ENCODE data around the gene AGAP1.

Gene AGAP1

DNA sequence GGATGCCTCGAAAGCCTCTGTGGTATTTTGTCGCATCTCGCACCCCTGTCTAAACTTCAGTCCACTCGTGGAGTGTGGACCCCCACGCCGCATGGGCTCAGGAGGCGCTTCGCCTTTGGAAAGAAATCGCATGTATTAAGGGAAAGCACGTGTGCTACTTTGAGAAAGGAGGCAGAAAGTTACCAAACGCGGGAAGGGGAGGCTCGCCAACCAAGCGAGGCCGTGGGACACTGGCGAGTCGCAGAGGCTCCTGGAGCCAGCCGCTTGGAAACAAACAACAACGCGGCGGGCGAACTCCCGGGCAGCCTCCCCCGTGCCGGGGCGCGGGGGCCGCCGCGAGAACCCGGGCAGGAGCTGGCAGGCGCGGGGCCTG, 455 bp upstream of the AGAP1 start:
- H3K4me1 ChIP-seq (ENCODE audit: control insufficient read depth, insufficient read depth, low read length): peaks cover 18% of the 10 kb centered on the region
- H3K4me3 ChIP-seq (ENCODE audit: low read length): peak overlapping the region; percentile 60
- no peaks in the 10 kb centered on the region for H3K9me3 ChIP-seq (ENCODE audit: control insufficient read depth, low read length)
- H3K27me3 ChIP-seq (ENCODE audit: control insufficient read depth, insufficient read depth, low read length): no peaks in the 10 kb centered on the region
- peak overlapping the region; percentile 82 for H3K9ac ChIP-seq (ENCODE audit: low read length)
- H3K36me3 ChIP-seq (ENCODE audit: control insufficient read depth, insufficient read depth, low read length): no peaks in the 10 kb centered on the region

DNA sequence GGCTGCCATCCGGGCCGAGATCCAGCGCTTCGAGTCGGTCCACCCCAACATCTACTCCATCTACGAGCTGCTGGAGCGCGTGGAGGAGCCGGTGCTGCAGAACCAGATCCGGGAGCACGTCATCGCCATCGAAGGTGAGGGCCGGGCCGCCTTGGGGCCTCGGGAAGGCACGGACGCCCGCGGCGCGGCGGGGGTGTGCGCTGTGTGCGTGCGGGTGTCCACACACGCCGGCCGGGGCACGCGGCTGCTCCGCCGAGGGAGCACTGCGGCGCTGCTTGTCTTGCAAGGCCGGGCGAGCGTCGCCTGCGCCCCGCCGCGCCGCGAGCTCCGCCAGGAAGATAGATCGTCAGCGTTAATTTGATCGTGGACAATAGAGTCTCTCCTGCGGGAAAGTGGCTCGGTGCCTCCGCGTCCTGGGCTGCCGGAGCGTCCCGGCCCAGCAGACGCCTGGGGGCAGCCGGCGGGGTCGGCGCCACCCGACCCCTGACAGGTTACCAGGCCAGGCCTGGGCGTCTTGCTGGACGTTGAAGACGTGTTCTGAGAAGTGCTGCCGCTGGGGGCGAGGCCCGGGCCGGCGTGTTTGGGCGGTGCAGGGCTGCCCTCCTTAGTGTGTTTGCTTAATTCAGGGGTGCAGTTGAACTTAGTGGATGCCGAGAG, 1.0 kb downstream of the AGAP1 start:
- no peaks in the 10 kb centered on the region for H3K27me3 ChIP-seq (ENCODE audit: control insufficient read depth, insufficient read depth, low read length)
- peak overlapping the region; percentile 66 for H3K9ac ChIP-seq (ENCODE audit: low read length)

DNA sequence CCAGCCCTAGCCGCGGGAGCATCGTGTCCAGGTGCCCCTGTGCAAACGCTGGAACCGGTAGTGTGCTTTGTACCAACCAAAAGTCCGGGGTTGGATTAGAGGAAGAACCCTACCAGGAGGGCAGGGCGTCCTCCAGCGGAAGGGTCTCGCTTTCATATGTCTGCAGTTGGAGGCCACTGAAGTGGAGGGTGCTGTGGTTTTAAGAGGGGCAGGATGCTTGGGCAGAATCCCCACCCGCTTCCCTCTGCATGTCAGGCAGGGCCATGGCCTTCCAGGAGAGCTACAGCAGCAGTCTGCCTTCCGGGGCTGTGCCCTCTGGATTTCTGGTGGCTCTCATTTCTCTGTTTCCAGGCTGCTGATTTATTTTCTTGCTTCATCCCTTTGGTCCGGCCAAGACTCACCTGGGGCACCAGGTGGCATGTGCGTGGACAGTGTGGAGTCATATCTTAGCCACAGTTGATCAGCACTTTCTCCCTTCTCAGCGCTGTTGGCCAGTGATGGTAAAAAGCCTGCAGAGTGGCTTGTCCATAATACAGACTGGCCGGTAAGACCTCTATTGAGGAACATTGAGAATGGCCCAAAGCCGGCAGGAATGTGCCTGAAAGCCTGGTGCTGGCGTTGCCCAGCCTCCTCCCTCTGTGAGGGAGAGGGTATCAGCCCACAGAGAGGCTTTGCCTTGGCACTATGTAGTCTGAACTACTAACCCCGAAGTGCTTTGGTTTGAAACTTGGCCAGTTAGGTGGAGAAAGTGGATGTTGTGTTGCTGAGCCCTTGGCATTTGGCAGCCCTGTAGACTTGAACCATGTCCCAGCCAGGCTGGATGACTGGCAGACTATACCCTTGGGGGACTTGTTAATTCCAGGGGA, 1.8 kb downstream of the AGAP1 start:
- Histone ChIP-seq H3K9ac (ENCODE audit: low read length) (peak overlapping the region; percentile 66), H3K4me3 (ENCODE audit: low read length) (peak overlapping the region; percentile 43), H3K4me1 (ENCODE audit: control insufficient read depth, insufficient read depth, low read length) (peaks cover 23% of the 10 kb centered on the region), H3K36me3 (ENCODE audit: control insufficient read depth, insufficient read depth, low read length) (no peaks in the 10 kb centered on the region), H3K9me3 (ENCODE audit: control insufficient read depth, low read length) (no peaks in the 10 kb centered on the region), H3K27me3 (ENCODE audit: control insufficient read depth, insufficient read depth, low read length) (no peaks in the 10 kb centered on the region)

More for the DNA sequence above, 1.0 kb downstream of the AGAP1 start:
- Histone ChIP-seq H3K9me3 (ENCODE audit: control insufficient read depth, low read length) (no peaks in the 10 kb centered on the region), H3K4me3 (ENCODE audit: low read length) (peak overlapping the region; percentile 43), H3K36me3 (ENCODE audit: control insufficient read depth, insufficient read depth, low read length) (no peaks in the 10 kb centered on the region), H3K4me1 (ENCODE audit: control insufficient read depth, insufficient read depth, low read length) (peaks cover 22% of the 10 kb centered on the region)

DNA sequence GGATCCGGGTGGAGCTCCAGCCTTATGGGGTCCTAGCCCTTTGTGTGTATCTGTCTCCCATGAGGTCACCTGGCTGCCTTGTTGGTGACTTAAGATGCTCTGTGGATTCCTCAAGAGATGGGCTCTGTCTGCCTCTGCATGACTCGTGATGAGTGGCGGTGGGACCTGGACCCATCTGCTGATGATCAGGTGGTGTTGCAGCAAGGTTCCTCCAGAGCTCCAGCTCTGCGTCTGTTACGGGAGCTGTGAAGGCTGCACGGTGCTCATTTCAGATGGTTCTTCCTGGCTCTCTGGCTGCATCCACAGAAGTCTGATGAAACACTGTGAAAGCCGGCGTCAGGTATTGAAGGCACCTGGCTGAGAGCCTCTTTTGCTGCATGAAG, 2.4 kb downstream of the AGAP1 start:
- H3K27me3 ChIP-seq (ENCODE audit: control insufficient read depth, insufficient read depth, low read length): no peaks in the 10 kb centered on the region
- H3K9ac ChIP-seq (ENCODE audit: low read length): no peak overlapping the region
- H3K4me3 ChIP-seq (ENCODE audit: low read length): no peak overlapping the region
- H3K36me3 ChIP-seq (ENCODE audit: control insufficient read depth, insufficient read depth, low read length): no peaks in the 10 kb centered on the region
- peaks cover 23% of the 10 kb centered on the region for H3K4me1 ChIP-seq (ENCODE audit: control insufficient read depth, insufficient read depth, low read length)
- H3K9me3 ChIP-seq (ENCODE audit: control insufficient read depth, low read length): no peaks in the 10 kb centered on the region

DNA sequence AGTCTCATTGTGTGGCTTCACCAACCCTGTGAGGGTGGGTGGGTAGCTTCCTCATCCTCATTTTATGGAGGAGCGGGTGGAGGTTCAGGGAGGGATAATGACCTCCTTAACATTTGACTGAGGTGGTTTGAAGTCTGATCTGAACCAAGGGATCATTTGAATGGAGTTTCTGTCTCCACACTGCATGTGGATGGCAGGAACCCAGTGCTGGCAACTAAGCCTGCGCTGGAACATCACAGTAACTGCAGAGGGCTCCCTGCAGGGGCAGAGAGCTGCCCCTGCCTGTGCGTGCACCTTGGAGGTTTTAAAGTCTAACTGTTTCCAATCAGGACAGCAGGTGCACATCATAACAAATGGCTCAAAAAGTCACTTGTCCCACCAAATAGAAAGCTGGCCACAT, 3.3 kb downstream of the AGAP1 start:
- no peak overlapping the region for H3K9ac ChIP-seq (ENCODE audit: low read length)
- no peaks in the 10 kb centered on the region for H3K36me3 ChIP-seq (ENCODE audit: control insufficient read depth, insufficient read depth, low read length)
- H3K27me3 ChIP-seq (ENCODE audit: control insufficient read depth, insufficient read depth, low read length): no peaks in the 10 kb centered on the region
- no peaks in the 10 kb centered on the region for H3K9me3 ChIP-seq (ENCODE audit: control insufficient read depth, low read length)
- no peak overlapping the region for H3K4me3 ChIP-seq (ENCODE audit: low read length)
- H3K4me1 ChIP-seq (ENCODE audit: control insufficient read depth, insufficient read depth, low read length): peaks cover 23% of the 10 kb centered on the region

GRCh38 chr2:235498541-235498940, 4.7 kb downstream of the AGAP1 start:
- H3K27me3 ChIP-seq (ENCODE audit: control insufficient read depth, insufficient read depth, low read length): no peaks in the 10 kb centered on the region
- no peaks in the 10 kb centered on the region for H3K9me3 ChIP-seq (ENCODE audit: control insufficient read depth, low read length)
- no peaks in the 10 kb centered on the region for H3K36me3 ChIP-seq (ENCODE audit: control insufficient read depth, insufficient read depth, low read length)
- no peak overlapping the region for H3K4me3 ChIP-seq (ENCODE audit: low read length)
- H3K4me1 ChIP-seq (ENCODE audit: control insufficient read depth, insufficient read depth, low read length): peaks cover 17% of the 10 kb centered on the region
- H3K9ac ChIP-seq (ENCODE audit: low read length): no peak overlapping the region

GRCh38 chr2:235498946-235499812, 5.3 kb downstream of the AGAP1 start:
- Histone ChIP-seq H3K9me3 (ENCODE audit: control insufficient read depth, low read length) (no peaks in the 10 kb centered on the region), H3K27me3 (ENCODE audit: control insufficient read depth, insufficient read depth, low read length) (no peaks in the 10 kb centered on the region), H3K9ac (ENCODE audit: low read length) (no peak overlapping the region), H3K36me3 (ENCODE audit: control insufficient read depth, insufficient read depth, low read length) (no peaks in the 10 kb centered on the region), H3K4me3 (ENCODE audit: low read length) (no peak overlapping the region), H3K4me1 (ENCODE audit: control insufficient read depth, insufficient read depth, low read length) (peaks cover 17% of the 10 kb centered on the region)

- Histone ChIP-seq H3K9ac (ENCODE audit: low read length) (no peak overlapping the region), H3K9me3 (ENCODE audit: control insufficient read depth, low read length) (no peaks in the 10 kb centered on the region), H3K4me1 (ENCODE audit: control insufficient read depth, insufficient read depth, low read length) (peaks cover 27% of the 10 kb centered on the region), H3K4me3 (ENCODE audit: low read length) (no peak overlapping the region), H3K27me3 (ENCODE audit: control insufficient read depth, insufficient read depth, low read length) (no peaks in the 10 kb centered on the region), H3K36me3 (ENCODE audit: control insufficient read depth, insufficient read depth, low read length) (no peaks in the 10 kb centered on the region)
Observed at GRCh38 chr2:235500110-235500760, 6.4 kb downstream of the AGAP1 start.

DNA sequence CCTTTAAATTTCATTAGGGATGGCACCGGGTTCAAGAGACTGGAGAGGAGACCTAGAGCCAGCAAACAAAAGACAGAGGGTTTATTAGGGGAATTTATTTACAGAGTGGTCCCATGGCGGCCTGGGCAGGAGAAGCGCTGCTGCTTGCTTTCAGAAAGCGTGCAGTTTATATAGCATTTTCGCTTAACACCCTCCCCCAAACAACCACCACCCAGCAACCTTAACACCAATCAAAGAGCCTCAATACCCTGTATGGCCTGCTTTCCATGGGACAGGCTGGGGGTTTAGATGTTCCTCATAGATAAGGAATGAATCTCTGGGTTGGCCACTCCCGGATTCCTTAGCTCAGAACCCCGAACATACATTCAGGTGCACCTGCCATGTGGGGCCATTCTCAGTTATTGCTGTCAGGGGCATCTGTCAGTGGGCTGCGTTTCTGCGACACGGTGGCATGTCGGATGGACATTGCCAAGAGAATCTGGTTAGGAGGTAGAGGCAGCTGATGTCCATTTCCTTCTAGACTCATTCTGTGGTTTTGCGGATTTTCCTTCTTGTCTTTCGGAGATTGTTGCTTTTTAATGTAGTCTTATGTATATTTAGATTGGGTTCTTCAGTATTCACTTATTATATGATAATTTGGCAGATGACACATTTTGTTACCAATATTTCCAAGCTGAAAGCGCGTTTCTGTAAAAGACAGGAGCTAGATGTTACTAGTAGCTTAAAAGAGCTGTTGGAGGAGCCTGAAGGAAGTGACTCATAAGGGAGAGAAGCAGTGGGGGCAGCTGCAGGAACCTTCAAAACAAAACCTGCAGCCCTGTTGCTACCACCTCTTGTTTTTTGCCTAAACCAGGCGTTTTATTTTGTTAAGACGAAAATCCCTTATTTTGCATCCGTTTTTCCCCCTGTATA, 7.2 kb downstream of the AGAP1 start:
- H3K36me3 ChIP-seq (ENCODE audit: control insufficient read depth, insufficient read depth, low read length): no peaks in the 10 kb centered on the region
- no peak overlapping the region for H3K4me3 ChIP-seq (ENCODE audit: low read length)
- no peak overlapping the region for H3K9ac ChIP-seq (ENCODE audit: low read length)
- no peaks in the 10 kb centered on the region for H3K27me3 ChIP-seq (ENCODE audit: control insufficient read depth, insufficient read depth, low read length)
- H3K4me1 ChIP-seq (ENCODE audit: control insufficient read depth, insufficient read depth, low read length): peaks cover 24% of the 10 kb centered on the region
- no peaks in the 10 kb centered on the region for H3K9me3 ChIP-seq (ENCODE audit: control insufficient read depth, low read length)

DNA sequence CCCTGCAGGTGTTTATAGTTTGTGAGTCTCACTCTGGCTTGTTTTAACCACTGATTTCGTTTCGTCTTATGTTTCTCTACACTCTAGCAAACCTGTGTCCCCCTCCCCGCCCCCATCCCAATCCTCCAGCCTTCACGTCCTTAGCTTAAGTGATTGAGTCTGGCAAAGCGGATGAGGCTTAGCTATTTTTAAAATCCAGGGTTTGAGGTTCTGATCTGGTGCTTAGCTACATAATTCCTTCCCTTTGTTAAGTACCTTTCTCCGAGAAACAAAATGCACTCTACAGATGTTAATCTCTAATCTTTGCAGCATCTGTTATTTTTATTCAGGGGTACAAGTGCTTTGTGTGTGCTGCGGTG, 7.8 kb downstream of the AGAP1 start:
- H3K36me3 ChIP-seq (ENCODE audit: control insufficient read depth, insufficient read depth, low read length): no peaks in the 10 kb centered on the region
- peaks cover 26% of the 10 kb centered on the region for H3K4me1 ChIP-seq (ENCODE audit: control insufficient read depth, insufficient read depth, low read length)
- H3K9me3 ChIP-seq (ENCODE audit: control insufficient read depth, low read length): no peaks in the 10 kb centered on the region
- H3K27me3 ChIP-seq (ENCODE audit: control insufficient read depth, insufficient read depth, low read length): no peaks in the 10 kb centered on the region
- H3K9ac ChIP-seq (ENCODE audit: low read length): no peak overlapping the region
- H3K4me3 ChIP-seq (ENCODE audit: low read length): no peak overlapping the region

DNA sequence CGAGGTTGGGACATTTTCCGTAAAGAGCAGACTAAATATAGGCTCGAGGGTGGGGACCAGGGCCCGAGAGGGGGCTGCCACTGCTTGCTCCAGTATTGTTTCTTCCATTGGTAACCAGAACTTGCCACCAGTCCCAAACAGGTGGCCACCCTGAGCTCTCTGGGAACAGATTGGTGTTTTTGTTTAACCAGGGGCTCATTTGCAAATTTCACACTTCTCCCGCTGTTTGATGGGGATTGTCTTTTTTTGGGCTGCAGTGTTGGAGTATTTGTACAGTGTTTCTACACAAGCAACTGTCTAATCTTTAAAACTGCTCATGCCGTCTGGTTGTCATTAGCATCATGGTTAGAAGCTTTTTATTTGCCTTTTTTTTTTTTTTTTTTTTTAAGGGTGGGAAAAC, 8.5 kb downstream of the AGAP1 start:
- H3K36me3 ChIP-seq (ENCODE audit: control insufficient read depth, insufficient read depth, low read length): no peaks in the 10 kb centered on the region
- H3K27me3 ChIP-seq (ENCODE audit: control insufficient read depth, insufficient read depth, low read length): no peaks in the 10 kb centered on the region
- no peaks in the 10 kb centered on the region for H3K9me3 ChIP-seq (ENCODE audit: control insufficient read depth, low read length)
- no peak overlapping the region for H3K4me3 ChIP-seq (ENCODE audit: low read length)
- peaks cover 33% of the 10 kb centered on the region for H3K4me1 ChIP-seq (ENCODE audit: control insufficient read depth, insufficient read depth, low read length)
- H3K9ac ChIP-seq (ENCODE audit: low read length): no peak overlapping the region

Data from mucosa of stomach (tissue), 1 donor.